K562 (cell line): ENCODE data around the gene ZMIZ1. TPM values are rescaled to one million over a fixed set of nuclear protein-coding genes. Genes with fewer than 3 reads are reported as not detected.
A peak's percentile ranks its signal among the peaks of the same experiment; 100 is the strongest.

ENCODE experiments used
- BRCA1 ChIP-seq, 2 experiments: fragments of 450-650 bp in 1 of 2; sonication (generic) in 1 of 2; formaldehyde crosslinking in 1 of 2; IDR thresholded peaks; 2 replicates each; pipeline versions ENCODE4 v1.5.0 to v1.6.1; 2017 to 2020; ENCODE audit warnings: mild to moderate bottlenecking in 1 of 2, missing genetic modification reagents in 1 of 2
- CAMTA2 ChIP-seq: fragments of 250-450 bp; sonication (Bioruptor Pico); conservative IDR thresholded peaks from 2 replicates; pipeline ENCODE4 v1.5.1; 2022
- DMBX1 ChIP-seq: fragments of 250-450 bp; sonication (Bioruptor Pico); IDR thresholded peaks from 2 replicates; pipeline ENCODE4 v1.8.0; 2022; ENCODE audit warnings: inconsistent platforms, mild to moderate bottlenecking, moderate library complexity, borderline replicate concordance
- ELF1 ChIP-seq: fragments of 200-800 bp; sonication (Bioruptor generic); IDR thresholded peaks from 2 replicates; pipeline ENCODE4 v1.6.1; 2016; ENCODE audit warnings: missing genetic modification characterization, missing compliant biosample characterization
- ELF4 ChIP-seq: fragments of 450-650 bp; formaldehyde crosslinking; IDR thresholded peaks from 2 replicates; pipeline ENCODE4 v1.4.0; 2022; ENCODE audit warnings: missing genetic modification characterization
- ESRRA ChIP-seq: fragments of 450-650 bp; IDR thresholded peaks from 2 replicates; pipeline ENCODE4 v1.6.1; 2014; ENCODE audit warnings: low read depth, mild to moderate bottlenecking, moderate library complexity, borderline replicate concordance
- FOXA3 ChIP-seq, 2 experiments: fragments of 450-650 bp in 1 of 2; sonication (generic) in 1 of 2; formaldehyde crosslinking; IDR thresholded peaks in 1 of 2; conservative IDR thresholded peaks in 1 of 2; 2 replicates each; pipeline versions ENCODE4 v1.4.0 to v1.8.0; 2020 to 2022; ENCODE audit warnings: mild to moderate bottlenecking in 2 of 2, missing genetic modification reagents in 1 of 2
- FOXK2 ChIP-seq, 2 experiments: fragments of 450-650 bp; IDR thresholded peaks in 1 of 2; conservative IDR thresholded peaks in 1 of 2; 2 replicates each; pipeline ENCODE4 v1.6.1; 2016; ENCODE audit warnings: low read depth in 2 of 2, mild to moderate bottlenecking in 1 of 2
- GABPA ChIP-seq: fragments of 200-800 bp; sonication (Bioruptor generic); conservative IDR thresholded peaks from 2 replicates; pipeline ENCODE4 v1.6.1; 2016; ENCODE audit warnings: low read depth, missing genetic modification characterization, missing compliant biosample characterization
- SMAD2 ChIP-seq: fragments of 150-350 bp; IDR thresholded peaks from 2 replicates; pipeline ENCODE4 v1.6.1; 2014; ENCODE audit warnings: low read depth, mild to moderate bottlenecking, low read length
- ZNF253 ChIP-seq: fragments of 250-450 bp; sonication (Bioruptor Pico); conservative IDR thresholded peaks from 2 replicates; pipeline ENCODE4 v1.6.1; 2021; ENCODE audit warnings: mild to moderate bottlenecking
- ZNF785 ChIP-seq: fragments of 250-450 bp; sonication (Bioruptor Pico); IDR thresholded peaks from 2 replicates; pipeline ENCODE4 v1.4.0; 2020; ENCODE audit warnings: mild to moderate bottlenecking
- polyA plus RNA-seq, 8 experiments: library from polyadenylated mRNA; depleted of rRNA in 4 of 8; stranded (reverse) in 5 of 8; unstranded in 3 of 8; fragments of >200 nt; fragmentation: Nextera tagmentation in 2 of 8; fragmentation: Illumina TruSeq in 1 of 8; extraction: Ambion mirVana in 2 of 8; extraction: Trizol in 1 of 8; gene quantifications; 2 replicates each; pipeline versions ENCODE4 v1.2.1 to v1.2.3, GENCODE V29; 2011 to 2014; ENCODE audit warnings: inconsistent platforms in 1 of 8, missing spikeins in 1 of 8
- total RNA-seq, 7 experiments: library from RNA; depleted of rRNA in 6 of 7; stranded (reverse); fragments of >200 nt in 6 of 7; fragmentation: Illumina TruSeq in 2 of 7; extraction: Trizol in 2 of 7; gene quantifications; 2 replicates each; pipeline versions ENCODE4 v1.2.1 to v1.2.3, GENCODE V29; 2011 to 2021; ENCODE audit warnings: low replicate concordance in 1 of 7
- TF ChIP-seq, protein P1 (sequence below): sonication (generic); formaldehyde crosslinking; IDR thresholded peaks from 2 replicates; pipeline ENCODE4 v1.9.0; 2022; ENCODE audit warnings: mild to moderate bottlenecking, missing genetic modification reagents
- TF ChIP-seq, protein P2 (sequence below): fragments of 450-650 bp; IDR thresholded peaks from 2 replicates; pipeline ENCODE4 v1.6.1; 2016; ENCODE audit warnings: borderline replicate concordance
- TF ChIP-seq, protein P3 (sequence below), 2 experiments: fragments of 450-650 bp in 1 of 2; sonication (generic) in 1 of 2; formaldehyde crosslinking in 1 of 2; IDR thresholded peaks; 2 replicates each; pipeline versions ENCODE4 v1.7.1 to v1.9.0; 2016 to 2022; ENCODE audit warnings: inconsistent platforms in 1 of 2, mild to moderate bottlenecking in 1 of 2, missing genetic modification reagents in 1 of 2

Gene ZMIZ1
- total and polyA plus RNA-seq, 9 of the 15 experiments (the other 6 are each of a cell fraction or from before 2014, with no cell fraction given): 1.0 to 37.3 (median 4.3) TPM

GRCh38 chr10:79322616-79323543 lies 254.1 kb downstream of the ZMIZ1 start (continued):
- TF ChIP-seq, protein P1, sequence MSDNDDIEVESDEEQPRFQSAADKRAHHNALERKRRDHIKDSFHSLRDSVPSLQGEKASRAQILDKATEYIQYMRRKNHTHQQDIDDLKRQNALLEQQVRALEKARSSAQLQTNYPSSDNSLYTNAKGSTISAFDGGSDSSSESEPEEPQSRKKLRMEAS (CRISPR knock-in tag): peak; percentile 26; the same call in 1 of the 2 replicates
- TF ChIP-seq ELF1 (tag): no peak
- TF ChIP-seq GABPA (tag): 0 out of 2 replicates have a peak, but pooled peaks have one; percentile 44
- no peak for TF ChIP-seq ESRRA
- TF ChIP-seq ZNF253 (CRISPR knock-in tag): no peak
- TF ChIP-seq FOXA3 (CRISPR knock-in tag; conservative IDR thresholded peaks at IDR 0.05 in 1 of 2, IDR thresholded peaks at IDR 0.05 in 1 of 2): no peak
- no peak for TF ChIP-seq DMBX1 (CRISPR knock-in tag)
- TF ChIP-seq SMAD2: no peak
- no peak for TF ChIP-seq BRCA1 (IDR thresholded peaks at IDR 0.05)
- no peak for TF ChIP-seq BRCA1 (CRISPR knock-in tag; IDR thresholded peaks at IDR 0.05)
- TF ChIP-seq, protein P2, sequence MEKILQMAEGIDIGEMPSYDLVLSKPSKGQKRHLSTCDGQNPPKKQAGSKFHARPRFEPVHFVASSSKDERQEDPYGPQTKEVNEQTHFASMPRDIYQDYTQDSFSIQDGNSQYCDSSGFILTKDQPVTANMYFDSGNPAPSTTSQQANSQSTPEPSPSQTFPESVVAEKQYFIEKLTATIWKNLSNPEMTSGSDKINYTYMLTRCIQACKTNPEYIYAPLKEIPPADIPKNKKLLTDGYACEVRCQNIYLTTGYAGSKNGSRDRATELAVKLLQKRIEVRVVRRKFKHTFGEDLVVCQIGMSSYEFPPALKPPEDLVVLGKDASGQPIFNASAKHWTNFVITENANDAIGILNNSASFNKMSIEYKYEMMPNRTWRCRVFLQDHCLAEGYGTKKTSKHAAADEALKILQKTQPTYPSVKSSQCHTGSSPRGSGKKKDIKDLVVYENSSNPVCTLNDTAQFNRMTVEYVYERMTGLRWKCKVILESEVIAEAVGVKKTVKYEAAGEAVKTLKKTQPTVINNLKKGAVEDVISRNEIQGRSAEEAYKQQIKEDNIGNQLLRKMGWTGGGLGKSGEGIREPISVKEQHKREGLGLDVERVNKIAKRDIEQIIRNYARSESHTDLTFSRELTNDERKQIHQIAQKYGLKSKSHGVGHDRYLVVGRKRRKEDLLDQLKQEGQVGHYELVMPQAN: no peak
- TF ChIP-seq ELF4 (CRISPR knock-in tag): no peak
- no peak for TF ChIP-seq ZNF785
- TF ChIP-seq CAMTA2 (CRISPR knock-in tag): no peak
- TF ChIP-seq, protein P3, sequence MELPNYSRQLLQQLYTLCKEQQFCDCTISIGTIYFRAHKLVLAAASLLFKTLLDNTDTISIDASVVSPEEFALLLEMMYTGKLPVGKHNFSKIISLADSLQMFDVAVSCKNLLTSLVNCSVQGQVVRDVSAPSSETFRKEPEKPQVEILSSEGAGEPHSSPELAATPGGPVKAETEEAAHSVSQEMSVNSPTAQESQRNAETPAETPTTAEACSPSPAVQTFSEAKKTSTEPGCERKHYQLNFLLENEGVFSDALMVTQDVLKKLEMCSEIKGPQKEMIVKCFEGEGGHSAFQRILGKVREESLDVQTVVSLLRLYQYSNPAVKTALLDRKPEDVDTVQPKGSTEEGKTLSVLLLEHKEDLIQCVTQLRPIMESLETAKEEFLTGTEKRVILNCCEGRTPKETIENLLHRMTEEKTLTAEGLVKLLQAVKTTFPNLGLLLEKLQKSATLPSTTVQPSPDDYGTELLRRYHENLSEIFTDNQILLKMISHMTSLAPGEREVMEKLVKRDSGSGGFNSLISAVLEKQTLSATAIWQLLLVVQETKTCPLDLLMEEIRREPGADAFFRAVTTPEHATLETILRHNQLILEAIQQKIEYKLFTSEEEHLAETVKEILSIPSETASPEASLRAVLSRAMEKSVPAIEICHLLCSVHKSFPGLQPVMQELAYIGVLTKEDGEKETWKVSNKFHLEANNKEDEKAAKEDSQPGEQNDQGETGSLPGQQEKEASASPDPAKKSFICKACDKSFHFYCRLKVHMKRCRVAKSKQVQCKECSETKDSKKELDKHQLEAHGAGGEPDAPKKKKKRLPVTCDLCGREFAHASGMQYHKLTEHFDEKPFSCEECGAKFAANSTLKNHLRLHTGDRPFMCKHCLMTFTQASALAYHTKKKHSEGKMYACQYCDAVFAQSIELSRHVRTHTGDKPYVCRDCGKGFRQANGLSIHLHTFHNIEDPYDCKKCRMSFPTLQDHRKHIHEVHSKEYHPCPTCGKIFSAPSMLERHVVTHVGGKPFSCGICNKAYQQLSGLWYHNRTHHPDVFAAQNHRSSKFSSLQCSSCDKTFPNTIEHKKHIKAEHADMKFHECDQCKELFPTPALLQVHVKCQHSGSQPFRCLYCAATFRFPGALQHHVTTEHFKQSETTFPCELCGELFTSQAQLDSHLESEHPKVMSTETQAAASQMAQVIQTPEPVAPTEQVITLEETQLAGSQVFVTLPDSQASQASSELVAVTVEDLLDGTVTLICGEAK (IDR thresholded peaks at IDR 0.05): no peak
- TF ChIP-seq, protein P3 (CRISPR knock-in tag; IDR thresholded peaks at IDR 0.05): no peak
- TF ChIP-seq FOXK2 (conservative IDR thresholded peaks at IDR 0.05 in 1 of 2, IDR thresholded peaks at IDR 0.05 in 1 of 2; ENCODE audit: low read depth in 2 of 2): no peak
